ENCODE results near the gene SPON2. TPM values are rescaled to one million over a fixed set of nuclear protein-coding genes. Genes with fewer than 3 reads are reported as not detected.

SPON2 gene
- total RNA-seq, 1 experiment from 2014 or later = 2.3 TPM

DNA sequence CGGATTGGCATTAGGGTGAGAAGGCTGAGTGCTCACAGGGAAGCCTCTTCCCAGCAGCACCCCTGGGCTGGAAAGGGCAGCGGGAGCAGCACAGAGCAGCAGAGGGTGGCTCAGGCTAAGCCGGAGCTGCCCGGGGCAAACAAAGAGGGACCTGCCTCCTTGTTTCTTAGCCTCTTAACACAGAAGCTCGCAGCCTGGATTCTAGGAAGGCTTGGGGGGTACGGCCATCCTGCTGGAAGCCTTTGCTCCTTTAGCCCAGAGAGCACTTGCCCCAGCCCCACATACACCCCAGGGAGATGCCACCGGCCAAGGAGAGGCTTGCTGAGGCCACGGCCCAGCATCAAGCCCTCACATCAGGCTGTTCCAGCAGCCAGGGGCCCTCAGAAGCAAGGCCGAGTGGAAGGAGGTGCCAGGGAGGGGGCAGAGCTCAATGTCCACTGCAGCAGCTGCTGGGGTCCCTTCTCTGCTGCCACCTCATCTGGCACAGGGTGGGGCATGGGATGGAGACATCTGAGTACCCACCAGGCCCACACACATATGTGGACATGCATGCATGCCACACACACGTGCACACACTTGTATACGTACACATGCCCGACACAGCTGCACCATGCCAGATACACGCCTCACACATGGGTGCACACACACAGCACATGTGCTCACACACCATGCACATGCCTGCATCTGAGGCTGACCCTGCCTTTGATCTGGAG is 20.3 kb upstream of the SPON2 start:
- Histone ChIP-seq H3K4ac (ENCODE audit: low read depth, low read length) (no peak overlapping the region), H4K8ac (replicated peaks; ENCODE audit: insufficient read length, low read depth, low read length) (no peak overlapping the region), H4K5ac (ENCODE audit: insufficient read length, low read depth, low read length) (no peak overlapping the region), H3K27ac (ENCODE audit: insufficient read length, low read depth, low read length) (no peak overlapping the region), H3K79me2 (ENCODE audit: insufficient read depth, low read length) (no peaks in the 10 kb centered on the region), H3K18ac (ENCODE audit: insufficient read length, low read depth, low read length) (no peak overlapping the region), H3K23me2 (ENCODE audit: insufficient read length, low read depth, low read length, poor library complexity, severe bottlenecking) (no peaks in the 10 kb centered on the region), H3K4me2 (ENCODE audit: insufficient read depth, insufficient read length, low read length) (no peak overlapping the region), H2BK20ac (ENCODE audit: low read depth, low read length, poor library complexity, severe bottlenecking) (no peak overlapping the region), H4K20me1 (ENCODE audit: control insufficient read depth, insufficient read depth, insufficient read length) (no peaks in the 10 kb centered on the region), H3K9ac (ENCODE audit: extremely low read depth, insufficient read length, low read length) (no peak overlapping the region), H2BK5ac (ENCODE audit: insufficient read length, low read length) (no peak overlapping the region), H4K91ac (ENCODE audit: insufficient read length, low read depth, low read length) (no peak overlapping the region), H2BK120ac (ENCODE audit: low read depth, low read length, poor library complexity, severe bottlenecking) (no peak overlapping the region), H3T11ph (ENCODE audit: low read length) (no peak overlapping the region), H3K4me1 (ENCODE audit: insufficient read depth, low read length) (no peaks in the 10 kb centered on the region), H3K56ac (ENCODE audit: insufficient read length, low read depth, low read length) (no peak overlapping the region), H2AFZ (ENCODE audit: low read length) (no peak overlapping the region), H2BK15ac (ENCODE audit: low read depth, low read length) (no peak overlapping the region), H3K9me3 (ENCODE audit: control insufficient read depth, low read depth, low read length) (no peaks in the 10 kb centered on the region), H3K27me3 (ENCODE audit: insufficient read depth, low read length) (no peaks in the 10 kb centered on the region), H3K23ac (ENCODE audit: insufficient read length, low read depth, low read length) (no peak overlapping the region), H2BK12ac (ENCODE audit: insufficient read length, low read depth, low read length) (no peak overlapping the region), H3K14ac (ENCODE audit: insufficient read depth, low read length) (no peak overlapping the region), H3K79me1 (ENCODE audit: insufficient read depth, low read depth, low read length, poor library complexity, severe bottlenecking) (no peaks in the 10 kb centered on the region), H2AK5ac (ENCODE audit: insufficient read length, low read length) (no peak overlapping the region)
- TF ChIP-seq, protein P1, sequence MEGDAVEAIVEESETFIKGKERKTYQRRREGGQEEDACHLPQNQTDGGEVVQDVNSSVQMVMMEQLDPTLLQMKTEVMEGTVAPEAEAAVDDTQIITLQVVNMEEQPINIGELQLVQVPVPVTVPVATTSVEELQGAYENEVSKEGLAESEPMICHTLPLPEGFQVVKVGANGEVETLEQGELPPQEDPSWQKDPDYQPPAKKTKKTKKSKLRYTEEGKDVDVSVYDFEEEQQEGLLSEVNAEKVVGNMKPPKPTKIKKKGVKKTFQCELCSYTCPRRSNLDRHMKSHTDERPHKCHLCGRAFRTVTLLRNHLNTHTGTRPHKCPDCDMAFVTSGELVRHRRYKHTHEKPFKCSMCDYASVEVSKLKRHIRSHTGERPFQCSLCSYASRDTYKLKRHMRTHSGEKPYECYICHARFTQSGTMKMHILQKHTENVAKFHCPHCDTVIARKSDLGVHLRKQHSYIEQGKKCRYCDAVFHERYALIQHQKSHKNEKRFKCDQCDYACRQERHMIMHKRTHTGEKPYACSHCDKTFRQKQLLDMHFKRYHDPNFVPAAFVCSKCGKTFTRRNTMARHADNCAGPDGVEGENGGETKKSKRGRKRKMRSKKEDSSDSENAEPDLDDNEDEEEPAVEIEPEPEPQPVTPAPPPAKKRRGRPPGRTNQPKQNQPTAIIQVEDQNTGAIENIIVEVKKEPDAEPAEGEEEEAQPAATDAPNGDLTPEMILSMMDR (conservative IDR thresholded peaks at IDR 0.05) = no peak
- peak; percentile 19 for DNase-seq
- Mint-ChIP-seq H3K27ac (no peak overlapping the region), H3K9me3 (peaks cover 0 to 6% of the 10 kb centered on the region in 2 experiments; a peak in 2 of 5 replicates), H3K4me3 (no peak overlapping the region), H3K4me1 (no peaks in the 10 kb centered on the region), H3K27me3 (ENCODE audit: low read depth) (peaks cover 18% of the 10 kb centered on the region), H3K36me3 (ENCODE audit: insufficient read depth in 1 of 3, low read depth in 3 of 3) (no peaks in the 10 kb centered on the region; a peak in 1 of 7 replicates)
- no CpG with 5 or more reads among the region's 13 CpGs for WGBS (ENCODE audit: extremely low coverage, insufficient read length, low lambda C conversion rate)

Measured in H9 (cell line).